HepG2 (cell line): ENCODE measurements around the gene MARCHF4. TPM values are rescaled to one million over a fixed set of nuclear protein-coding genes. Genes with fewer than 3 reads are reported as not detected.

ENCODE experiments used
- ARID4A ChIP-seq: sonication (generic); formaldehyde crosslinking; IDR thresholded peaks from 2 replicates; pipeline ENCODE4 v1.5.0; 2020; ENCODE audit warnings: mild to moderate bottlenecking, missing genetic modification reagents, borderline replicate concordance
- ARNTL ChIP-seq: sonication (generic); formaldehyde crosslinking; IDR thresholded peaks from 2 replicates; pipeline ENCODE4 v1.4.0; 2020; ENCODE audit warnings: mild to moderate bottlenecking, missing genetic modification reagents
- CENPBD1 ChIP-seq: sonication (generic); formaldehyde crosslinking; IDR thresholded peaks from 2 replicates; pipeline ENCODE4 v1.8.0; 2022; ENCODE audit warnings: missing genetic modification reagents, low read depth, mild to moderate bottlenecking, borderline replicate concordance
- CREB1 ChIP-seq, 2 experiments: fragments of 450-650 bp in 1 of 2; IDR thresholded peaks; 2 replicates each; pipeline ENCODE4 v1.6.1; 2016 to 2017; ENCODE audit warnings: control low read depth in 1 of 2, mild to moderate bottlenecking in 1 of 2, missing compliant biosample characterization in 1 of 2, missing genetic modification characterization in 1 of 2
- FOXA3 ChIP-seq: IDR thresholded peaks from 2 replicates; pipeline ENCODE4 v1.6.1; 2016; ENCODE audit warnings: missing genetic modification reagents, missing compliant biosample characterization
- KLF13 ChIP-seq: sonication (generic); formaldehyde crosslinking; IDR thresholded peaks from 2 replicates; pipeline ENCODE4 v1.4.0; 2020; ENCODE audit warnings: mild to moderate bottlenecking, missing genetic modification reagents
- MED1 ChIP-seq: sonication (generic); formaldehyde crosslinking; IDR thresholded peaks from 2 replicates; pipeline ENCODE4 v1.4.0; 2020; ENCODE audit warnings: missing genetic modification reagents
- NBN ChIP-seq: fragments of 450-650 bp; conservative IDR thresholded peaks from 2 replicates; pipeline ENCODE4 v1.6.1; 2017
- NFKBIZ ChIP-seq: IDR thresholded peaks from 2 replicates; pipeline ENCODE4 v1.6.1; 2018; ENCODE audit warnings: missing genetic modification reagents, missing compliant biosample characterization
- SMAD9 ChIP-seq: sonication (generic); formaldehyde crosslinking; IDR thresholded peaks from 2 replicates; pipeline ENCODE4 v1.5.1; 2020; ENCODE audit warnings: mild to moderate bottlenecking, missing genetic modification reagents
- SNAPC4 ChIP-seq: sonication (generic); formaldehyde crosslinking; IDR thresholded peaks from 2 replicates; pipeline ENCODE4 v1.4.0; 2020; ENCODE audit warnings: mild to moderate bottlenecking, missing genetic modification reagents
- YEATS4 ChIP-seq: sonication (generic); formaldehyde crosslinking; IDR thresholded peaks from 2 replicates; pipeline ENCODE4 v1.4.0; 2020; ENCODE audit warnings: missing genetic modification reagents, borderline replicate concordance
- ZNF234 ChIP-seq: sonication (generic); formaldehyde crosslinking; conservative IDR thresholded peaks from 2 replicates; pipeline ENCODE4 v1.5.1; 2020; ENCODE audit warnings: mild to moderate bottlenecking, missing genetic modification reagents
- ZNF639 ChIP-seq: conservative IDR thresholded peaks from 2 replicates; pipeline ENCODE4 v1.6.1; 2018; ENCODE audit warnings: missing genetic modification reagents
- ZSCAN21 ChIP-seq: sonication (generic); formaldehyde crosslinking; IDR thresholded peaks from 2 replicates; pipeline ENCODE4 v1.8.0; 2022; ENCODE audit warnings: mild to moderate bottlenecking, missing genetic modification reagents, moderate library complexity, borderline replicate concordance
- polyA plus RNA-seq, 8 experiments: library from polyadenylated mRNA; depleted of rRNA in 3 of 8; stranded (reverse) in 7 of 8; unstranded in 1 of 8; fragments of >200 nt; fragmentation: Illumina TruSeq in 4 of 8; extraction: Trizol in 4 of 8; gene quantifications; 2 replicates each; pipeline versions ENCODE4 v1.2.1 to v1.2.3, GENCODE V29; 2011 to 2016; ENCODE audit warnings: low read depth in 4 of 8, missing spikeins in 1 of 8, mixed read lengths in 1 of 8; ENCODE audit not compliant: insufficient read depth in 1 of 8
- total RNA-seq, 5 experiments: library from RNA; depleted of rRNA; stranded (reverse); fragments of >200 nt; fragmentation: Illumina TruSeq; extraction: Trizol; gene quantifications; 2 replicates each; pipeline ENCODE4 v1.2.3, GENCODE V29; 2016; ENCODE audit warnings: low read depth in 1 of 5
- TF ChIP-seq, protein P1 (sequence below): sonication (generic); formaldehyde crosslinking; IDR thresholded peaks from 2 replicates; pipeline ENCODE4 v1.5.0; 2020; ENCODE audit warnings: missing genetic modification reagents

MARCHF4 gene
- total and polyA plus RNA-seq, 2 of the 13 experiments (the other 11 are each of a cell fraction or from before 2014, with no cell fraction given): not detected

GRCh38 chr2:216414772-216415319, 42.6 kb upstream of the MARCHF4 start (continued):
- TF ChIP-seq SNAPC4 (CRISPR knock-in tag) (no peak), ZNF234 (no peak), YEATS4 (no peak), ZNF639 (CRISPR knock-in tag) (no peak), CENPBD1 (CRISPR knock-in tag) (no peak), MED1 (CRISPR knock-in tag) (peak; percentile 65), NFKBIZ (CRISPR knock-in tag) (no peak), NBN (no peak), ARNTL (no peak), ZSCAN21 (CRISPR knock-in tag) (no peak), SMAD9 (CRISPR knock-in tag) (no peak), FOXA3 (CRISPR knock-in tag) (no peak), KLF13 (CRISPR knock-in tag) (no peak), CREB1 (IDR thresholded peaks at IDR 0.05) (no peak), CREB1 (CRISPR knock-in tag; IDR thresholded peaks at IDR 0.05) (no peak), ARID4A (CRISPR knock-in tag) (peak; percentile 10; the same call in 1 of the 2 replicates)
- TF ChIP-seq, protein P1, sequence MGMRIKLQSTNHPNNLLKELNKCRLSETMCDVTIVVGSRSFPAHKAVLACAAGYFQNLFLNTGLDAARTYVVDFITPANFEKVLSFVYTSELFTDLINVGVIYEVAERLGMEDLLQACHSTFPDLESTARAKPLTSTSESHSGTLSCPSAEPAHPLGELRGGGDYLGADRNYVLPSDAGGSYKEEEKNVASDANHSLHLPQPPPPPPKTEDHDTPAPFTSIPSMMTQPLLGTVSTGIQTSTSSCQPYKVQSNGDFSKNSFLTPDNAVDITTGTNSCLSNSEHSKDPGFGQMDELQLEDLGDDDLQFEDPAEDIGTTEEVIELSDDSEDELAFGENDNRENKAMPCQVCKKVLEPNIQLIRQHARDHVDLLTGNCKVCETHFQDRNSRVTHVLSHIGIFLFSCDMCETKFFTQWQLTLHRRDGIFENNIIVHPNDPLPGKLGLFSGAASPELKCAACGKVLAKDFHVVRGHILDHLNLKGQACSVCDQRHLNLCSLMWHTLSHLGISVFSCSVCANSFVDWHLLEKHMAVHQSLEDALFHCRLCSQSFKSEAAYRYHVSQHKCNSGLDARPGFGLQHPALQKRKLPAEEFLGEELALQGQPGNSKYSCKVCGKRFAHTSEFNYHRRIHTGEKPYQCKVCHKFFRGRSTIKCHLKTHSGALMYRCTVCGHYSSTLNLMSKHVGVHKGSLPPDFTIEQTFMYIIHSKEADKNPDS (CRISPR knock-in tag): no peak
